Limb (tissue), 2 donors: ENCODE measurements around the gene CEACAM1.
"Not testable (repeated sequence)": the region's sequence is repeated elsewhere in the genome, so short reads cannot be mapped to it uniquely, and the experiment has no call there.

Experiments used
- DNase-seq, 2 donors: peaks; one replicate each; pipeline ENCODE4 v3.0.0-alpha.2; 2016; ENCODE audit errors: extremely low spot score in 2 of 2

The CEACAM1 gene

GRCh38 chr19:42548552-42548951, 20.3 kb upstream of the CEACAM1 start:
- no peak for DNase-seq

GRCh38 chr19:42547929-42548328, 19.6 kb upstream of the CEACAM1 start:
- DNase-seq, result no peak

- no peak for DNase-seq
These were observed 18.7 kb upstream of the CEACAM1 start for GRCh38 chr19:42546831-42547500.

- no peak for DNase-seq
These were observed 15.9 kb upstream of the CEACAM1 start for GRCh38 chr19:42544146-42544545.

GRCh38 chr19:42542791-42543190, 14.5 kb upstream of the CEACAM1 start:
- no peak for DNase-seq

GRCh38 chr19:42540071-42540553, 11.8 kb upstream of the CEACAM1 start:
- peak in 1 of 2 donors; percentile 42 for DNase-seq

- DNase-seq, result no peak
These were observed 10.8 kb upstream of the CEACAM1 start for GRCh38 chr19:42538841-42539709.

- not testable (repeated sequence) for DNase-seq
These were observed 7.0 kb upstream of the CEACAM1 start for GRCh38 chr19:42535276-42535675.

- DNase-seq, result no peak
These were observed 6.1 kb upstream of the CEACAM1 start for GRCh38 chr19:42534391-42534790.

GRCh38 chr19:42532891-42533290, 4.6 kb upstream of the CEACAM1 start:
- no peak for DNase-seq

GRCh38 chr19:42531313-42531712, 3.0 kb upstream of the CEACAM1 start:
- no peak for DNase-seq

GRCh38 chr19:42529248-42529764, 1.0 kb upstream of the CEACAM1 start:
- peak in 1 of 2 donors; percentile 74 for DNase-seq

GRCh38 chr19:42524943-42525342, 3.3 kb downstream of the CEACAM1 start:
- DNase-seq, result no peak

GRCh38 chr19:42524250-42524649, 4.0 kb downstream of the CEACAM1 start:
- no peak for DNase-seq

GRCh38 chr19:42522262-42522661, 6.0 kb downstream of the CEACAM1 start:
- not testable (repeated sequence) for DNase-seq

- no peak for DNase-seq
These were observed 6.8 kb downstream of the CEACAM1 start for GRCh38 chr19:42521346-42522030.

GRCh38 chr19:42519108-42519507, 9.2 kb downstream of the CEACAM1 start:
- DNase-seq, result no peak

- DNase-seq, result no peak
These were observed 11.5 kb downstream of the CEACAM1 start for GRCh38 chr19:42516771-42517170.

- no peak for DNase-seq
These were observed 12.9 kb downstream of the CEACAM1 start for GRCh38 chr19:42515241-42515832.

- no peak for DNase-seq
These were observed 13.8 kb downstream of the CEACAM1 start for GRCh38 chr19:42514449-42514848.

GRCh38 chr19:42512743-42513304, 15.5 kb downstream of the CEACAM1 start:
- no peak for DNase-seq
